Endodermal cell (in vitro differentiated cells): ENCODE measurements around the gene NLGN1. TPM values are rescaled to one million over a fixed set of nuclear protein-coding genes. Genes with fewer than 3 reads are reported as not detected.
A peak's percentile ranks its signal among the peaks of the same experiment; 100 is the strongest.

ENCODE experiments used
- DNase-seq: peaks from one replicate; pipeline ENCODE4 v3.0.0-alpha.2; 2017
- H3K27ac ChIP-seq: 2 replicates; pipeline ENCODE4 v1.5.1; 2013; ENCODE audit warnings: mild to moderate bottlenecking, low read depth, low read length, moderate library complexity
- H3K27me3 ChIP-seq: 2 replicates; pipeline ENCODE4 v1.6.1; 2013; ENCODE audit warnings: mild to moderate bottlenecking, low read length, moderate library complexity; ENCODE audit not compliant: insufficient read depth, control insufficient read depth, poor library complexity, severe bottlenecking
- H3K36me3 ChIP-seq: 2 replicates; pipeline ENCODE4 v1.7.0; 2013; ENCODE audit warnings: mild to moderate bottlenecking, low read length, moderate library complexity; ENCODE audit not compliant: control insufficient read depth, insufficient read depth
- H3K4me1 ChIP-seq: one replicate; pipeline ENCODE4 v1.7.0; 2013; ENCODE audit warnings: low read length; ENCODE audit not compliant: control insufficient read depth, insufficient read depth
- H3K4me3 ChIP-seq: 2 replicates; pipeline ENCODE4 v1.5.1; 2013; ENCODE audit warnings: mild to moderate bottlenecking, low read length, moderate library complexity
- H3K9ac ChIP-seq: 2 replicates; pipeline ENCODE4 v1.6.1; 2013; ENCODE audit warnings: mild to moderate bottlenecking, low read length, moderate library complexity; ENCODE audit not compliant: poor library complexity, severe bottlenecking; ENCODE audit errors: extremely low read depth
- H3K9me3 ChIP-seq: 2 replicates; pipeline ENCODE4 v1.6.1; 2013; ENCODE audit warnings: mild to moderate bottlenecking, low read length, moderate library complexity; ENCODE audit not compliant: control insufficient read depth
- H3K27ac Mint-ChIP-seq: 2 replicates; pipeline ENCODE4 v1.8.0; 2020; ENCODE audit warnings: mixed read lengths
- H3K27me3 Mint-ChIP-seq: 2 replicates; pipeline ENCODE4 v1.8.0; 2021; ENCODE audit warnings: mild to moderate bottlenecking, mixed read lengths; ENCODE audit not compliant: insufficient read depth
- H3K36me3 Mint-ChIP-seq: 2 replicates; pipeline ENCODE4 v1.8.0; 2020; ENCODE audit warnings: low read depth, mixed read lengths
- H3K4me1 Mint-ChIP-seq: 2 replicates; pipeline ENCODE4 v1.8.0; 2020; ENCODE audit warnings: mixed read lengths
- H3K4me3 Mint-ChIP-seq: 2 replicates; pipeline ENCODE4 v1.8.0; 2020; ENCODE audit warnings: mild to moderate bottlenecking, moderate library complexity, mixed read lengths
- H3K9me3 Mint-ChIP-seq: 2 replicates; pipeline ENCODE4 v1.8.0; 2020; ENCODE audit warnings: mild to moderate bottlenecking, mixed read lengths
- CTCF ChIP-seq: fragments of 200-600 bp; sonication (generic); conservative IDR thresholded peaks from 2 replicates; pipeline ENCODE4 v1.5.0; 2021; ENCODE audit warnings: antibody characterized with exemption, mild to moderate bottlenecking
- WGBS, 2 experiments: methylation state at CpG; one replicate each; pipeline versions ENCODE4 v1.1.5 to v1.1.7; 2013; ENCODE audit warnings: missing lambda C conversion rate in 2 of 2, mixed read lengths in 1 of 2; ENCODE audit not compliant: insufficient coverage in 1 of 2, insufficient read length in 1 of 2; 5-methylcytosine and 5-hydroxymethylcytosine counted together
- total RNA-seq, 2 donors: library from RNA; stranded (reverse); fragmentation: NEBNext Ultra II Directional in 1 of 2; extraction: Animal tissue kit (Norgen Biotek cat#: 25700) in 1 of 2; gene quantifications; 2 replicates in 1 of 2; 3 replicates in 1 of 2; pipeline ENCODE4 v1.2.1, GENCODE V29; 2021

The NLGN1 gene
- total RNA-seq, 2 donors from 2014 or later = 3.4 to 14.3 TPM

- no peak overlapping the region for H3K4me3 Mint-ChIP-seq
- no peak overlapping the region for H3K9ac ChIP-seq
- no peaks in the 10 kb centered on the region for H3K36me3 Mint-ChIP-seq
- H3K9me3 ChIP-seq = no peaks in the 10 kb centered on the region
- DNase-seq = no peak
- no peaks in the 10 kb centered on the region for H3K27me3 Mint-ChIP-seq
- no peaks in the 10 kb centered on the region for H3K27me3 ChIP-seq
- H3K27ac Mint-ChIP-seq = peak overlapping the region; percentile 81
- H3K4me1 ChIP-seq = peaks cover 14% of the 10 kb centered on the region
- no peaks in the 10 kb centered on the region for H3K9me3 Mint-ChIP-seq
- H3K27ac ChIP-seq = no peak overlapping the region
- WGBS, 2 experiments = 87 to 90% methylated on average over 2 of the region's 2 CpGs
- TF ChIP-seq CTCF = no peak
- no peak overlapping the region for H3K4me3 ChIP-seq
- no peaks in the 10 kb centered on the region for H3K36me3 ChIP-seq
- peaks cover 26% of the 10 kb centered on the region for H3K4me1 Mint-ChIP-seq
These were observed 541.8 kb downstream of the NLGN1 start for GRCh38 chr3:173939331-173939730.

- 67% methylated on average over 3 of the region's 3 CpGs; no CpG with 5 or more reads in 1 of the 2 experiments for WGBS, 2 experiments
- no peak overlapping the region for H3K4me3 ChIP-seq
- no peak overlapping the region for H3K27ac ChIP-seq
- no peaks in the 10 kb centered on the region for H3K36me3 ChIP-seq
- Mint-ChIP-seq H3K9me3 (no peaks in the 10 kb centered on the region), H3K4me3 (no peak overlapping the region), H3K27ac (no peak overlapping the region), H3K4me1 (peaks cover 24% of the 10 kb centered on the region), H3K36me3 (no peaks in the 10 kb centered on the region), H3K27me3 (no peaks in the 10 kb centered on the region)
- TF ChIP-seq CTCF = no peak
- no peaks in the 10 kb centered on the region for H3K27me3 ChIP-seq
- DNase-seq = no peak
- H3K4me1 ChIP-seq = peaks cover 11% of the 10 kb centered on the region
- H3K9me3 ChIP-seq = no peaks in the 10 kb centered on the region
- no peak overlapping the region for H3K9ac ChIP-seq
These were observed 545.7 kb downstream of the NLGN1 start for GRCh38 chr3:173943264-173943663.

- Histone ChIP-seq H3K36me3 (no peaks in the 10 kb centered on the region), H3K9me3 (no peaks in the 10 kb centered on the region), H3K4me1 (no peaks in the 10 kb centered on the region), H3K27ac (no peak overlapping the region), H3K9ac (no peak overlapping the region), H3K27me3 (no peaks in the 10 kb centered on the region), H3K4me3 (no peak overlapping the region)
- Mint-ChIP-seq H3K27me3 (no peaks in the 10 kb centered on the region), H3K27ac (no peak overlapping the region), H3K9me3 (no peaks in the 10 kb centered on the region), H3K36me3 (no peaks in the 10 kb centered on the region), H3K4me1 (peaks cover 12% of the 10 kb centered on the region), H3K4me3 (no peak overlapping the region)
- WGBS, 2 experiments = 86% methylated on average over 1 of the region's 1 CpG; no CpG with 5 or more reads in 1 of the 2 experiments
- no peak for DNase-seq
- TF ChIP-seq CTCF = no peak
These were observed 547.6 kb downstream of the NLGN1 start for GRCh38 chr3:173945170-173945569.
